Choroid plexus epithelial cell (primary cell): ENCODE data around the gene IKZF4.
A peak's percentile ranks its signal among the peaks of the same experiment; 100 is the strongest.

Experiments
- DNase-seq: peaks from one replicate; pipeline ENCODE4 v3.0.0-alpha.2; 2010; ENCODE audit warnings: low read depth
- H3K4me3 ChIP-seq: 2 replicates; pipeline ENCODE4 v1.5.1; 2011; ENCODE audit warnings: low read depth, mild to moderate bottlenecking, control low read depth, low read length, moderate library complexity
- TF ChIP-seq, protein P1 (sequence below): conservative IDR thresholded peaks from 2 replicates; pipeline ENCODE4 v1.5.1; 2011; ENCODE audit warnings: low read depth, mild to moderate bottlenecking, control low read depth, inconsistent platforms, low read length, moderate library complexity

IKZF4 gene

DNA sequence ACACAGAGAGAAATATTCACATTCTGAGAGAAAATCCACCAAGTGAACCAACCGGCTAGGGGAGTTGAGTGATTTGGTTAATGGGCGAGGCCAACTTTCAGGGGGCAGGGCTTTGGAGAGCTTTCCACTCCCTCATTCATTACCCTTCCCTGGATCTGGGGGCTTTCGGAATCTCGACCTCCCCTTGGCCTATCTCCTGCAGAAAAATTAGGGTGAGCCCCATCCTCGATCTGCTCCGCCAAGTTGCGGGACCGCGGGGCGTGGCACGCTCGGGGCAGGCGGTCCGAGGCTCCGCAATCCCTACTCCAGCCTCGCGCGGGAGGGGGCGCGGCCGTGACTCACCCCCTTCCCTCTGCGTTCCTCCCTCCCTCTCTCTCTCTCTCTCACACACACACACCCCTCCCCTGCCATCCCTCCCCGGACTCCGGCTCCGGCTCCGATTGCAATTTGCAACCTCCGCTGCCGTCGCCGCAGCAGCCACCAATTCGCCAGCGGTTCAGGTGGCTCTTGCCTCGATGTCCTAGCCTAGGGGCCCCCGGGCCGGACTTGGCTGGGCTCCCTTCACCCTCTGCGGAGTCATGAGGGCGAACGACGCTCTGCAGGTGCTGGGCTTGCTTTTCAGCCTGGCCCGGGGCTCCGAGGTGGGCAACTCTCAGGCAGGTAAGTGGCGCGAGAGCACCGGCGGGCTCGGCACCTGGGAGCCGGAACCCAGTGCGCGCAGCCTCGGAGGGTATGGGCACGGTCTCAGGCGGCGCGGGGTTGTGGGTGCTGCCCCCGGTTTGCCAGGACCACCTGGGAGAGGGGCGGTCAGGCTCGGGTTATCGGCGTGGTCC is 59.1 kb downstream of the IKZF4 start, which contains the start of gene ERBB3:
Gene ERBB3 (plus strand): TSS at position 443 of the 833 bp plus-strand sequence. CDS start 136 bp downstream, at position 579.
- peak within 1 kb of the TSS; percentile 59 for H3K4me3 ChIP-seq
- TF ChIP-seq, protein P1, sequence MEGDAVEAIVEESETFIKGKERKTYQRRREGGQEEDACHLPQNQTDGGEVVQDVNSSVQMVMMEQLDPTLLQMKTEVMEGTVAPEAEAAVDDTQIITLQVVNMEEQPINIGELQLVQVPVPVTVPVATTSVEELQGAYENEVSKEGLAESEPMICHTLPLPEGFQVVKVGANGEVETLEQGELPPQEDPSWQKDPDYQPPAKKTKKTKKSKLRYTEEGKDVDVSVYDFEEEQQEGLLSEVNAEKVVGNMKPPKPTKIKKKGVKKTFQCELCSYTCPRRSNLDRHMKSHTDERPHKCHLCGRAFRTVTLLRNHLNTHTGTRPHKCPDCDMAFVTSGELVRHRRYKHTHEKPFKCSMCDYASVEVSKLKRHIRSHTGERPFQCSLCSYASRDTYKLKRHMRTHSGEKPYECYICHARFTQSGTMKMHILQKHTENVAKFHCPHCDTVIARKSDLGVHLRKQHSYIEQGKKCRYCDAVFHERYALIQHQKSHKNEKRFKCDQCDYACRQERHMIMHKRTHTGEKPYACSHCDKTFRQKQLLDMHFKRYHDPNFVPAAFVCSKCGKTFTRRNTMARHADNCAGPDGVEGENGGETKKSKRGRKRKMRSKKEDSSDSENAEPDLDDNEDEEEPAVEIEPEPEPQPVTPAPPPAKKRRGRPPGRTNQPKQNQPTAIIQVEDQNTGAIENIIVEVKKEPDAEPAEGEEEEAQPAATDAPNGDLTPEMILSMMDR, result peak; percentile 13
- DNase-seq, result peak; percentile 80

DNA sequence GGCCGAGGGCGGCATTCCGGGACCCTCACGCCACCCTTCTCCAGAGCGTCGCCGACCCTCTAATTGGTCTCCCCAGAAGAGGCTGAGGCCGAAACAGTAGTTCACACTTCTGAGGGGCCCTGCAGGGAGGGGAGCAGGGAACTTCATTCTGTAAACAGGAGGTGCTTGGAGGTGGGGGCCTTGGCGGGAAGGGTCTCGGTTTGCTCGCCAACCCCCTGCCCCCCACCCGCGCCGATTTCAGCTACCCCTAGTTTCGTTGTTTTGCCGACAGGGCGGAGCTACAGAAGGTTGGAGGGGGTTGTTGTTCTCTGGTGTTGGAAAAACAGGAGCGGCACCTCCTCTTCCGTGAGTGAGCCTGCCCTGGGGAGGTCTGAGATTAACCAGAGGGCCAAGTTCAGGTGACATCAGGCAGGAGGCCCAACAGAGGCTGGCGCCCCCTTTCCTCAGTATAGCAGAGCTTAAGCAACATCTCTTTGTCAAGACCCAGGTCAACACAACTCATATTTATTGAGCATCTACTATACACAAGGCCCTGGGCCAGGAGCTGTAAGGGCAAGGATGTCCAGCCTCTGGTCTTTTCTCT is 59.8 kb downstream of the IKZF4 start:
- peak overlapping the region; percentile 59 for H3K4me3 ChIP-seq
- TF ChIP-seq, protein P1, result no peak

DNA sequence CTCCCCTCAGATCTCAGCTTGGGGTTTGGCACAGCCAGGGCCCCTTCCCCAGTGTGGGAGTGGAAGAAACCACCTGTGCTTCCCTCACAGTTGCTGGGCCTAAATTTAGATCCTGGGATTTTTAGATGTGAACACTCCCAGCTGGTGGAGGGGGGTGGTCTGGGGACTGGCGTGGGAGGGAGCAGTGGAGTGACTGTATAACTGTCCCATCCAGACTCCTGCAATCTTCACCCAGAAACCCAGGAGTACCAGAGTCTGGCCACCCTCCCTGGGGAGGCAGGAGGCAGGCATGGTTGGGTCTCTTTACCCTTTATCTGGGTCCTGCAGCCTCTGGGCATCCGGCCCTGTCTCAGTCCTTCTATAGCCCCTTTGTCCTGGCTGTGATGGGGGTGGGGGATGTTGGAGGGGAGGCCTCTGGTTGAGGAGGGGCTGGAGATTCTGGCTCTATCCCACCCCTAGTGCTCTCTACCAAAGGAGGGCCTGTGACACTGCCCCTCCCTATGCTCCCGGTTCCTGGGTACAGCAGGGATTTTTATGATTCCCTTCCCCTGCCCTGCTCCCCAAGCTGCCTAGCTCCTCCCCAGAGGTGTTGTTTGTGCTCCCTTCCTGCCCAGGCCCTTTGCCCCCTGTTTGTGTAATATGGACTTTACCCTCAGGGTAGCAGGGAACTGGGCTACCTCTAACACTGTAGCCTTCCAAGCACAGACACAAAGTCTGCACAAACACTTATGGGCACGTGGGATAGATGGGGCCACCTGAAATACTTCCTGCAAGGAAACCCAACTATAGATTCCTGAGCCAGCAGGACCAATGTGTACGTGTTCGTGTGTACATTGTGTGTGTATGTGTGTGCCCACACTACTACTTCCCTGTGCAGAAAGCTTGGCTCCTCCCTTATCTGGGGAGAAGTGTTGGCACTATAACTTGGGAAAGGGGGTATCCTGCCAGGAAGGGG is 60.8 kb downstream of the IKZF4 start:
- TF ChIP-seq, protein P1, result no peak
- DNase-seq, result no peak
- no peak overlapping the region for H3K4me3 ChIP-seq

More for the DNA sequence above, 59.8 kb downstream of the IKZF4 start:
- DNase-seq, result no peak

DNA sequence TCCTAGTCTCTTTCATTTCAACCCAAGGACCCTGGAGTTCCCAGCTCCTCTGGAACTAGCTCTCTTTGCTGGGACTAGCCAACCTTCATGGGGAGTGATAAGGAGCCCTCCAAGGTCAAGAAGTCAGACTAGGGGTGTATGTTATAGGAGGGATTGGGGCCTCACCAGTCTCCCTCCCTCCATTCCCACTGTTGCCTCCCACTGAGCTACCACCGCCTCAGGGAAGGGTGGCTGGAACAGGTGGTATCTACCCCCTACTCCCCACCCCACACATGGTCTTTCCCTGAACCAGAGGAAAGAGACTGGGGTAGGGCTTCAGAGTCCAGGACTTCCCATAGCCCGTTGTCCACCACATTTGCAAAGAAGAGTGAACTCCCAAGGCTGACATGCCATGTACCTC is 61.5 kb downstream of the IKZF4 start:
- DNase-seq, result no peak
- TF ChIP-seq, protein P1, result no peak
- no peak overlapping the region for H3K4me3 ChIP-seq

DNA sequence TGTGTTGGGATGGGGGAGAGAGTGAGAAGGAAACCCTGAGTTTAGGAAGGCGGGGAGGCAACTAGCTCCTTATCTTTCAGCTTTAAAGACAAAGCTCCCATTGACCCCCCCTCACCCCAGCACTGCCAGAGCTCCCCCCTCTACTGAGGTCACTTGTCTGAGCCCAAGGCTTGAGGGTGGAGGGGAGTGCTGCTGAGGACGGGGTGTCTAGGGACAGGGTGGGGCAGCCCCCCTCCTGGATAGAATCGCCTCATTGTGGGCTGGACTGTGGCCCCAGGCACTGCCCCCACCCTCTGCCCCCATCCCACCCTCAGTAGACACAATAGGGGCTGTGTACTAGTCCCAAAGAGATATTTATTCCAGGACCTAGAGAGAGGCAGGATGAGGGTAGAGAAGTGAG is 62.1 kb downstream of the IKZF4 start:
- H3K4me3 ChIP-seq, result no peak overlapping the region
- DNase-seq, result no peak
- TF ChIP-seq, protein P1, result no peak

DNA sequence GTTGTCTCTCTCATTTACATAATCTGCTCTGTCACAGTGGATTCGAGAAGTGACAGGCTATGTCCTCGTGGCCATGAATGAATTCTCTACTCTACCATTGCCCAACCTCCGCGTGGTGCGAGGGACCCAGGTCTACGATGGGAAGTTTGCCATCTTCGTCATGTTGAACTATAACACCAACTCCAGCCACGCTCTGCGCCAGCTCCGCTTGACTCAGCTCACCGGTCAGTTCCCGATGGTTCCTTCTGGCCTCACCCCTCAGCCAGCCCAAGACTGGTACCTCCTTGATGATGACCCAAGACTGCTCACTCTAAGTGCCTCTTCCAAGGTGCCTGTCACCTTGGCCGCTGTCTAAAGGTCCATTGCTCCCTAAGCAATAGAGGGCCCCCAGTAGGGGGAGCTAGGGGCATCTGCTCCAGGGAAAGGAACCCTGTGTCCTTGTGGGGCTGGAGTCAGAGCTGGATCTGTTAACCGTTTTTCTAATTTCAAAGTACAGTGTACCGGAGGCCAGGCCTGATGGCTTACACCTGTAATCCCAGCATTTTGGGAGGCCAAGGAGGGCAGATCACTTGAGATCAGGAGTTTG is 64.2 kb downstream of the IKZF4 start:
- H3K4me3 ChIP-seq, result no peak overlapping the region
- TF ChIP-seq, protein P1, result peak; percentile 58
- peak; percentile 15 for DNase-seq
